K562 (cell line): ENCODE results near the gene MLST8. TPM values are rescaled to one million over a fixed set of nuclear protein-coding genes. Genes with fewer than 3 reads are reported as not detected.

ENCODE experiments used
- ARID1B ChIP-seq: fragments of 450-650 bp; IDR thresholded peaks from 2 replicates; pipeline ENCODE4 v1.6.1; 2016; ENCODE audit warnings: antibody characterized with exemption, mild to moderate bottlenecking, inconsistent platforms
- ATF7 ChIP-seq: fragments of 450-650 bp; IDR thresholded peaks from 2 replicates; pipeline ENCODE4 v1.7.1; 2014; ENCODE audit warnings: mild to moderate bottlenecking, moderate library complexity
- ETS2 ChIP-seq: IDR thresholded peaks from 2 replicates; pipeline ENCODE4 v1.6.1; 2016; ENCODE audit warnings: borderline replicate concordance, missing genetic modification characterization, mild to moderate bottlenecking, moderate library complexity, missing compliant biosample characterization; ENCODE audit not compliant: poor library complexity, severe bottlenecking
- HDAC2 ChIP-seq: fragments of 450-650 bp; IDR thresholded peaks from 2 replicates; pipeline ENCODE4 v1.6.1; 2016; ENCODE audit warnings: mild to moderate bottlenecking
- HDAC8 ChIP-seq: fragments of 450-650 bp; IDR thresholded peaks from 2 replicates; pipeline ENCODE4 v1.6.1; 2016; ENCODE audit warnings: mild to moderate bottlenecking, missing genetic modification characterization, moderate library complexity, missing compliant biosample characterization
- HLTF ChIP-seq: fragments of 450-650 bp; IDR thresholded peaks from 2 replicates; pipeline ENCODE4 v1.6.1; 2016
- RBM39 ChIP-seq: fragments of 200-400 bp; formaldehyde crosslinking; optimal IDR thresholded peaks from 2 replicates; pipeline ENCODE3; 2018; ENCODE audit warnings: low read depth, low read length
- XRCC3 ChIP-seq: fragments of 450-650 bp; IDR thresholded peaks from 2 replicates; pipeline ENCODE4 v1.6.1; 2017; ENCODE audit warnings: mild to moderate bottlenecking, moderate library complexity
- ZBTB40 ChIP-seq, 2 experiments: fragments of 450-650 bp in 1 of 2; sonication (generic) in 1 of 2; formaldehyde crosslinking in 1 of 2; IDR thresholded peaks; 2 replicates each; pipeline versions ENCODE4 v1.7.1 to v1.9.0; 2016 to 2022; ENCODE audit warnings: inconsistent platforms in 1 of 2, mild to moderate bottlenecking in 1 of 2, missing genetic modification reagents in 1 of 2
- ZKSCAN8 ChIP-seq: fragments of 200-800 bp; sonication (Bioruptor generic); IDR thresholded peaks from 2 replicates; pipeline ENCODE4 v1.6.1; 2016; ENCODE audit warnings: missing genetic modification characterization, missing compliant biosample characterization
- ZNF316 ChIP-seq: fragments of 450-650 bp; IDR thresholded peaks from 2 replicates; pipeline ENCODE4 v1.6.1; 2016
- polyA plus RNA-seq, 8 experiments: library from polyadenylated mRNA; depleted of rRNA in 4 of 8; stranded (reverse) in 5 of 8; unstranded in 3 of 8; fragments of >200 nt; fragmentation: Nextera tagmentation in 2 of 8; fragmentation: Illumina TruSeq in 1 of 8; extraction: Ambion mirVana in 2 of 8; extraction: Trizol in 1 of 8; gene quantifications; 2 replicates each; pipeline versions ENCODE4 v1.2.1 to v1.2.3, GENCODE V29; 2011 to 2014; ENCODE audit warnings: inconsistent platforms in 1 of 8, missing spikeins in 1 of 8
- total RNA-seq, 7 experiments: library from RNA; depleted of rRNA in 6 of 7; stranded (reverse); fragments of >200 nt in 6 of 7; fragmentation: Illumina TruSeq in 2 of 7; extraction: Trizol in 2 of 7; gene quantifications; 2 replicates each; pipeline versions ENCODE4 v1.2.1 to v1.2.3, GENCODE V29; 2011 to 2021; ENCODE audit warnings: low replicate concordance in 1 of 7
- TF ChIP-seq, protein P1 (sequence below): fragments of 200-800 bp; sonication (Bioruptor generic); IDR thresholded peaks from 2 replicates; pipeline ENCODE4 v1.6.1; 2016; ENCODE audit warnings: missing genetic modification characterization, missing compliant biosample characterization
- TF ChIP-seq, protein P2 (sequence below), 2 experiments: fragments of 250-450 bp in 1 of 2; fragments of 450-650 bp in 1 of 2; sonication (Bioruptor Pico) in 1 of 2; IDR thresholded peaks; 2 replicates each; pipeline versions ENCODE4 v1.6.1 to v1.8.0; 2016 to 2021; ENCODE audit warnings: mild to moderate bottlenecking in 2 of 2, moderate library complexity in 2 of 2, missing compliant biosample characterization in 1 of 2, missing genetic modification characterization in 1 of 2

Gene MLST8
- total and polyA plus RNA-seq, 9 of the 15 experiments (the other 6 are each of a cell fraction or from before 2014, with no cell fraction given), result 1.5 to 116 (median 43.3) TPM

GRCh38 chr16:2205967-2206313 lies 686 bp downstream of the MLST8 start (continued):
- TF ChIP-seq RBM39 (no peak), HLTF (0 out of 2 replicates have a peak, but pooled peaks have one; percentile 27), ATF7 (no peak), ZKSCAN8 (CRISPR knock-in tag) (no peak), ETS2 (tag) (no peak), HDAC8 (0 out of 2 replicates have a peak, but pooled peaks have one; percentile 14), HDAC2 (peak; percentile 23; the same call in 1 of the 2 replicates), ZNF316 (no peak), XRCC3 (no peak), ARID1B (peak; percentile 29; the same call in 1 of the 2 replicates), ZBTB40 (IDR thresholded peaks at IDR 0.05) (peak; percentile 41; the same call in 1 of the 2 replicates), ZBTB40 (CRISPR knock-in tag; IDR thresholded peaks at IDR 0.05) (0 out of 2 replicates have a peak, but pooled peaks have one; percentile 27)
- TF ChIP-seq, protein P1, sequence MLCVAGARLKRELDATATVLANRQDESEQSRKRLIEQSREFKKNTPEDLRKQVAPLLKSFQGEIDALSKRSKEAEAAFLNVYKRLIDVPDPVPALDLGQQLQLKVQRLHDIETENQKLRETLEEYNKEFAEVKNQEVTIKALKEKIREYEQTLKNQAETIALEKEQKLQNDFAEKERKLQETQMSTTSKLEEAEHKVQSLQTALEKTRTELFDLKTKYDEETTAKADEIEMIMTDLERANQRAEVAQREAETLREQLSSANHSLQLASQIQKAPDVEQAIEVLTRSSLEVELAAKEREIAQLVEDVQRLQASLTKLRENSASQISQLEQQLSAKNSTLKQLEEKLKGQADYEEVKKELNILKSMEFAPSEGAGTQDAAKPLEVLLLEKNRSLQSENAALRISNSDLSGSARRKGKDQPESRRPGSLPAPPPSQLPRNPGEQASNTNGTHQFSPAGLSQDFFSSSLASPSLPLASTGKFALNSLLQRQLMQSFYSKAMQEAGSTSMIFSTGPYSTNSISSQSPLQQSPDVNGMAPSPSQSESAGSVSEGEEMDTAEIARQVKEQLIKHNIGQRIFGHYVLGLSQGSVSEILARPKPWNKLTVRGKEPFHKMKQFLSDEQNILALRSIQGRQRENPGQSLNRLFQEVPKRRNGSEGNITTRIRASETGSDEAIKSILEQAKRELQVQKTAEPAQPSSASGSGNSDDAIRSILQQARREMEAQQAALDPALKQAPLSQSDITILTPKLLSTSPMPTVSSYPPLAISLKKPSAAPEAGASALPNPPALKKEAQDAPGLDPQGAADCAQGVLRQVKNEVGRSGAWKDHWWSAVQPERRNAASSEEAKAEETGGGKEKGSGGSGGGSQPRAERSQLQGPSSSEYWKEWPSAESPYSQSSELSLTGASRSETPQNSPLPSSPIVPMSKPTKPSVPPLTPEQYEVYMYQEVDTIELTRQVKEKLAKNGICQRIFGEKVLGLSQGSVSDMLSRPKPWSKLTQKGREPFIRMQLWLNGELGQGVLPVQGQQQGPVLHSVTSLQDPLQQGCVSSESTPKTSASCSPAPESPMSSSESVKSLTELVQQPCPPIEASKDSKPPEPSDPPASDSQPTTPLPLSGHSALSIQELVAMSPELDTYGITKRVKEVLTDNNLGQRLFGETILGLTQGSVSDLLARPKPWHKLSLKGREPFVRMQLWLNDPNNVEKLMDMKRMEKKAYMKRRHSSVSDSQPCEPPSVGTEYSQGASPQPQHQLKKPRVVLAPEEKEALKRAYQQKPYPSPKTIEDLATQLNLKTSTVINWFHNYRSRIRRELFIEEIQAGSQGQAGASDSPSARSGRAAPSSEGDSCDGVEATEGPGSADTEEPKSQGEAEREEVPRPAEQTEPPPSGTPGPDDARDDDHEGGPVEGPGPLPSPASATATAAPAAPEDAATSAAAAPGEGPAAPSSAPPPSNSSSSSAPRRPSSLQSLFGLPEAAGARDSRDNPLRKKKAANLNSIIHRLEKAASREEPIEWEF (CRISPR knock-in tag), result no peak
- TF ChIP-seq, protein P2, sequence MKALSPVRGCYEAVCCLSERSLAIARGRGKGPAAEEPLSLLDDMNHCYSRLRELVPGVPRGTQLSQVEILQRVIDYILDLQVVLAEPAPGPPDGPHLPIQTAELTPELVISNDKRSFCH (CRISPR knock-in tag; IDR thresholded peaks at IDR 0.05), result no peak
- TF ChIP-seq, protein P2 (tag; IDR thresholded peaks at IDR 0.05), result no peak
